ENCODE data around the gene CNPY4. TPM values are rescaled to one million over a fixed set of nuclear protein-coding genes. Genes with fewer than 3 reads are reported as not detected.

Gene CNPY4
- total RNA-seq, 1 donor: 40.2 TPM

GRCh38 chr7:100155553-100156317 is 36.3 kb downstream of the CNPY4 start:
- DNase-seq (ENCODE audit: low read depth): no peak
- H3K4me3 ChIP-seq (ENCODE audit: low read depth, low read length): no peak overlapping the region
- TF ChIP-seq CTCF (IDR thresholded peaks at IDR 0.05; ENCODE audit: insufficient read depth, low read depth, low read length): no peak

- DNase-seq (ENCODE audit: low read depth): no peak
- TF ChIP-seq CTCF (IDR thresholded peaks at IDR 0.05; ENCODE audit: insufficient read depth, low read depth, low read length): no peak
- H3K4me3 ChIP-seq (ENCODE audit: low read depth, low read length): no peak overlapping the region
Observed at GRCh38 chr7:100156331-100157068, 37.1 kb downstream of the CNPY4 start.

- DNase-seq (ENCODE audit: low read depth): no peak
- TF ChIP-seq CTCF (IDR thresholded peaks at IDR 0.05; ENCODE audit: insufficient read depth, low read depth, low read length): no peak
- peak overlapping the region; percentile 74 for H3K4me3 ChIP-seq (ENCODE audit: low read depth, low read length)
Observed at GRCh38 chr7:100157069-100157333, 37.6 kb downstream of the CNPY4 start.

- DNase-seq (ENCODE audit: low read depth): peak; percentile 84
- peak; percentile 24 for TF ChIP-seq CTCF (IDR thresholded peaks at IDR 0.05; ENCODE audit: insufficient read depth, low read depth, low read length)
- H3K4me3 ChIP-seq (ENCODE audit: low read depth, low read length): peak overlapping the region; percentile 74
Observed at GRCh38 chr7:100157334-100158228, 38.1 kb downstream of the CNPY4 start.

GRCh38 chr7:100158229-100159098 is 39.0 kb downstream of the CNPY4 start, which contains the start of gene TRAPPC14:
TSS of gene TRAPPC14 (minus strand) at chr7:100158723. CDS start at chr7:100158499, 224 bp downstream.
- TF ChIP-seq CTCF (IDR thresholded peaks at IDR 0.05; ENCODE audit: insufficient read depth, low read depth, low read length): no peak
- peak; percentile 85 for DNase-seq (ENCODE audit: low read depth)

More at GRCh38 chr7:100158229-100159098, 39.0 kb downstream of the CNPY4 start, which contains the start of gene TRAPPC14:
- peak within 1 kb of the TSS; percentile 74 for H3K4me3 ChIP-seq (ENCODE audit: low read depth, low read length)
